Neuron (in vitro differentiated cells): Measurements from ENCODE around the gene TRIM46.
"Not testable (repeated sequence)": the region's sequence is repeated elsewhere in the genome, so short reads cannot be mapped to it uniquely, and the experiment has no call there.

Experiments
- H2AFZ ChIP-seq: one replicate; pipeline ENCODE4 v1.6.1; 2013; ENCODE audit warnings: low read depth, mild to moderate bottlenecking, inconsistent platforms, low read length, moderate library complexity
- H3K27me3 ChIP-seq: one replicate; pipeline ENCODE4 v1.6.1; 2013; ENCODE audit warnings: low read length; ENCODE audit not compliant: insufficient read depth
- H3K36me3 ChIP-seq: one replicate; pipeline ENCODE4 v1.6.1; 2013; ENCODE audit warnings: low read length; ENCODE audit not compliant: insufficient read depth
- H3K4me1 ChIP-seq: one replicate; pipeline ENCODE4 v1.6.1; 2013; ENCODE audit warnings: low read length; ENCODE audit not compliant: insufficient read depth
- H3K4me3 ChIP-seq: 2 replicates; pipeline ENCODE4 v1.5.1; 2013; ENCODE audit warnings: mild to moderate bottlenecking, low read length, moderate library complexity
- H3K9me3 ChIP-seq: one replicate; pipeline ENCODE4 v1.6.1; 2013; ENCODE audit warnings: low read length

TRIM46 gene

DNA sequence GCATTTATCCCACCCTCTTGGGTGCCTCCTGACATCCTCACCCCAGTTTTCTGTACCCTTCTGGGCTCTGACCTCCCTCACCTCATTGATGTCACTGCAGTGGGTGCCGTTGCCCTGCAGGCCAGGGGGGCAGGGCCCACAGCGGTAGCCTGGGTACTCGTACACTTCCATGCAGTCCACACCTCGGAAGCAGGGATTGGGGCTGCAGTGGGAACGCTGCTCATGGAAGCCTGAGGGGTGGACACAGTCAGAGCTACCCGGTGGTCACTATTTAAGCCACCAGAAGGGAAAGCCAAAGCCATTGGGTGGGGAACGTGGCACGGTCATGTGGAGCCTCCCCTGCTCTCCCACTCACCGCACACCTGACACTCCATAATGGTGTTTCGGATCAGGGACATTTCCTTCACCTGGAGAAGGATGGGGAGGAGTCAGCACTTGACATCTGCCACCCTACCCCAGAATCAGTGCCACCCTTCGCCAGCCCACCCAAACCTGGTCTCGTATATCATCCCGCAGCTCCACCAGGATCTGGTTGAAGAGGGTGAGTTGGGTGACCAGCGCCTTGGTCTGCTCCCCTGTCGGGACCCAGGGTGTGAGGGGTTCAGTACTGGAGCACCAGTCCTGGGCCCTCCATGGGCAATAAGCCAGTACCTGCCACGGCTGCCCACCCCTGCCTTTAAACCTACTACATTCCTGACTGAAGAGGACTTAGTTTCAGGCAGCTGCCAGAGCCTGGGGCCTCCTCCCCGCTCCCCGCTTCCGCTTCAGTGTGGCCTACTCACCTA is 29.3 kb downstream of the TRIM46 start:
- peaks cover 23% of the 10 kb centered on the region for H3K4me1 ChIP-seq
- no peaks in the 10 kb centered on the region for H3K27me3 ChIP-seq
- peaks cover 60% of the 10 kb centered on the region for H3K36me3 ChIP-seq
- no peak overlapping the region for H3K4me3 ChIP-seq
- no peaks in the 10 kb centered on the region for H3K9me3 ChIP-seq
- no peak overlapping the region for H2AFZ ChIP-seq

DNA sequence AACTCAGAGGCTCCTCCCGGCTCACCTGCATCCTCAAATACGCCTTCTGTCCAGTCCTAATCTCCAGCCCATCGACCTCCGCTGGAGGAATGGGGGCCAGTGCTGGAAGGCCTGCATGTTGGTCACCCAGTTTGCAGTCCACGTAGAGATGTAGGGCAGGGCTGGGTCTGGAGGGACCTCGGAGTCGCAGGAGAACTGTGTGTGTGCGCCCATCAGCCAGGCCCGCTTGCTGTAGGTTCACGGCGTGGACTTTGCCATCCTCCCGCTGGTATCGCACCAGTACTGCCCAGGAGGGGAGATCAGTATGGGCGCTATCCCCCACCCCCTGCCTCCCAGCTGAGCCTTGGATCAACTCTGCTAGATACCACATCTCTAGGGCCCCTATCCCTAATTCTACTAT is 31.4 kb downstream of the TRIM46 start:
- H3K4me3 ChIP-seq, result no peak overlapping the region
- no peaks in the 10 kb centered on the region for H3K27me3 ChIP-seq
- peaks cover 29% of the 10 kb centered on the region for H3K4me1 ChIP-seq
- no peaks in the 10 kb centered on the region for H3K9me3 ChIP-seq
- H2AFZ ChIP-seq, result no peak overlapping the region
- H3K36me3 ChIP-seq, result peaks cover 44% of the 10 kb centered on the region

DNA sequence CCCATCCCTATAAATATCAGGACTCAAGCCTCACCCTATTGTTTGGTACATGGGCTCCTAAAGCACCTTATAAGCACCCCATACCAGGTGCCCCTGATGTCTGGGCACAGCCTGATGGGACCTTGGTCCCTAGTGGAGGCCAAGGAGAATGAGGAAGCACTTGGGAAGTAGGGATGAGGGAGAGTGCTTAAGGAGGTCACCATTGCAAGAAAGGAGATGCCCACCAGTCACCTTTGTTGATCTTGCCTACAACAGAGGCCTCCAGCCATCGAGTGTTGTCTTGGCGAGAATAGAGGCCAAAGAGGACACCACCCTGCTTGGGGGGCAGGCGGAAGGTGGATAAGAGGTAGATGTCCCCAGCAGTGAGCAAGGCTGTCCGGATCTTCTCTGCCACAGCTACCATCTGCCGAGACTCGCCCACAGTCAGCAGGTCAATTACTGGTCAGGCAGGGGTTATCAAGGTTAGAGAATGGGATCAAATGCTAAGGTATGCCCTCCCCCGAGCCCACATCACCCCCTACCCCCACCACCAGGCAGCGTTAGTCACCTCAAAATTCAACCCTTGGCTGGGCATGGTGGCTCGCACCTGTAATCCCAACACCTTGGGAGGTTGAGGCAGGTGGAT is 32.4 kb downstream of the TRIM46 start:
- Histone ChIP-seq H2AFZ (no peak overlapping the region), H3K36me3 (peaks cover 33% of the 10 kb centered on the region), H3K9me3 (no peaks in the 10 kb centered on the region), H3K4me3 (no peak overlapping the region), H3K4me1 (peaks cover 32% of the 10 kb centered on the region), H3K27me3 (no peaks in the 10 kb centered on the region)

DNA sequence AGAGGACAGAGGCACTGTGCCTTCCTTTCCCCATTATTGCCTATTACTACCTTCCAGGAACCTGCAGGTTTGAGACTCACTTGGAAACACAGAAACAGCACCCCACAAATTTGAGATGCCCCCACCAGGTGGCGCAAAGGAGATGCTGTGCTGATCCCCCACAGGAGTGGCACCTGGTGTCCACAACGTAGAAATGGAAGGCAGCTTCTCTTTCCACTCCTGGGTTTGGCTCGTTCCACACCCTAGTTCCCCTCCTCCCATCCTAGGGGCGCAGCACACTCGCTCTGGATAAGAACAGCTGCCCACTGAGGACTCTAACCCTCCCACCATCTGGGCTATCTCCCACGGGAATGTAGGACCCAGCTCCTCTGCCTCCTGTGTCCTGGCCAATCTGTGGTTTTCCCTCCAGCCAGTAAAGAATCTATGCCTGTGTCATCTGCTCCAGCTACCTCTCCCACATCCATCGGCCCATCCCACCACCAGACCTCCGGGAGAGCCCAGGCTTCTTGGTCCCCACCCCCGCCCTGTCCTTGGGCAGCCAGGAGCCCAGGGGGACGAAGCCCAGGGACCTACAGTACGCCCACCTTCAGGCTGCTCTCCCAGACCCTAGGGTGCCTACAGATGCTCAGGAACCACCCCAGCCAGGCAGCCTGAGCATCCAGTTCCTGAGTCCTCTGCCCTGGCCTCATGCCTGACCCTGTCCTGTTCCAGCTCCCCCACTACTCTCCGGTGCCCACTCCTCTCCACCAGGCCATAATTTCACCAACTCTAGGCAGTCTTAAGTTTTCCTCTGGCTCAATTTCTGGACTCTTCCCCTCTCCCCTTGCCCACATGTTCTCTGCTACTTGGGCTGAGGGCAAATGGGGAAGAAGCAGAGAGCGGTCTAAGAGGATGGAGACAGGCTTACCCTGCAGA is 33.5 kb downstream of the TRIM46 start:
- no peaks in the 10 kb centered on the region for H3K9me3 ChIP-seq

DNA sequence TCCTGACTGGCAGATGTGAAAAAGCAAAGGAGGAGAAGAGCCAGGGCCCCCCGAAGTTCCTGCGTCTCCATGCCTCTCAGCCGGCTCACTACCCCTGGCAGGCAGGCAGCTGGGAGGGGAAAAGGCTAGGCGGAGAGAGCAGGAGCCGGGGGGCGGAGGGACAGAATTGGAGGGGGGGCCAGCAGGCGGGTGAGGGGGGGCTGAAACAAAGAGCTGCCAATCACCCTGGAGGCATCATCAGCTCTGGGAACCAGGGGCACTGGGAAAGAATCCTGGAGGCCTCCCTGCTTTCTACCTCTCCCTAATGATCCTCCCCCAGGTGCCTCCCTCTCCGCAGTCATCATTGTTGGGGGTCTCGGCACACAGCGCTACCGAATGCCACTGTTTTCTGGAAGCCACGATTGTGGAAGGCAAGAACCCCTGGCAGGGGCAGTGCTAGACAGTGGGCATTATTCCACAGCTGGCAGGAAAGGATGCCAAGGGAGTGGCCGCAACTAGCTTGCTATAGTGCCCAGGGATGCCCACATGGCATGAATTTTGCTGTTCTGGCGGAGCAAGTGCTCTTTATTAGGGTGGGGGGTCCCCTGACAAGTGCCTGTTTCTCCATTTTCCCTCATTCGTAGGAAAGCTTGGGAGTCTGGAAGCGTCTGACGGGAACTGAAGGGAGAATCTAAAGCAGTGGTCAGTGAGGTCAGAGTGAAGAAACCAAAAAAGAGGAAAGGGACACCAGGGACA is 34.3 kb downstream of the TRIM46 start, which contains the start of gene THBS3:
TSS of gene THBS3 (minus strand) at position 92 of the 735 bp plus-strand sequence. CDS start at position 71, 21 bp downstream.
- H2AFZ ChIP-seq, result no peak within 1 kb of the TSS
- peaks cover 21% of the 10 kb centered on the region for H3K36me3 ChIP-seq
- peak within 1 kb of the TSS; percentile 66 for H3K4me3 ChIP-seq
- H3K4me1 ChIP-seq, result peaks cover 30% of the 10 kb centered on the region
- no peaks in the 10 kb centered on the region for H3K9me3 ChIP-seq
- no peaks in the 10 kb centered on the region for H3K27me3 ChIP-seq

More for the DNA sequence above, 33.5 kb downstream of the TRIM46 start:
- H3K27me3 ChIP-seq, result no peaks in the 10 kb centered on the region
- peaks cover 28% of the 10 kb centered on the region for H3K36me3 ChIP-seq
- no peak overlapping the region for H2AFZ ChIP-seq
- peaks cover 30% of the 10 kb centered on the region for H3K4me1 ChIP-seq
- peak overlapping the region; percentile 66 for H3K4me3 ChIP-seq

DNA sequence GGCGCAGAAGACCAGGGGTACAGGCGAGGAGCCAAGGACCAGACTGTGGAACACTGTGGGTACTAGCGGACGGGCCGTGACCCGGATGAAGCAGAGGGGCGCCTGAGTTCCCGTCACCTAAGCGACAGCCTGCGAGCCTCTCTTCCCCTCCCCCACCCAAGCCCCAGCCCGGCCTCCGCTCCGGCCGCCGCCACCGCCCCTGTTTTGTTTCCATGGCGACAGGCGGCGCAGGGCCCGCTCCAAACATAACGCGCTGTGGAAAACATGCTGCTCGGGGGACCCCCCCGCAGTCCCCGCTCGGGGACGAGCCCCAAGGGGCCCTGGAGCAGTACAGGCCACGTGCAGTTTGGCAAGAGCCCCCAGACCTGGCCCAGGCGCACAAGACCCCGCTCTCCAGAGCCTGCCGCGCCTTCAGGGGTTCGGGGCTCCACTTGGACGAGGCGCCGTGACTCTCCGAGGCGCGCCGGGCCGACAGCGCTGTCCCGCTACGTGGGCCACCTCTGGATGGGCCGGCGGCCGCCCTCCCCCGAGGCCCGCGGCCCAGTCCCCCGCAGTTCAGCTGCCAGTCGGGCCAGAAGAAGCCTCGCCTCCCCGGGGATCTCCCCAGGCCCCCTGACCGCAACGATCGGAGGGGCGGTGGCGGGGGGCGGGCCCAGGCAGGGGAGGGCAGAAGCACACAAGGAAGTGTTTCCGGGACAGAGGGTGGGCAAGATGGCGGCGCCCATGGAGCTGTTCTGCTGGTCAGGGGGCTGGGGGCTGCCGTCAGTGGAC is 35.1 kb downstream of the TRIM46 start, which contains the start of gene MTX1:
TSS of gene MTX1 (plus strand) at position 155 of the 771 bp plus-strand sequence. CDS start at position 265, 110 bp downstream.
- Histone ChIP-seq H3K4me3 (peak within 1 kb of the TSS; percentile 66), H3K27me3 (no peaks in the 10 kb centered on the region), H2AFZ (peak within 1 kb of the TSS; percentile 36), H3K4me1 (peaks cover 30% of the 10 kb centered on the region), H3K9me3 (no peaks in the 10 kb centered on the region), H3K36me3 (peaks cover 15% of the 10 kb centered on the region)

DNA sequence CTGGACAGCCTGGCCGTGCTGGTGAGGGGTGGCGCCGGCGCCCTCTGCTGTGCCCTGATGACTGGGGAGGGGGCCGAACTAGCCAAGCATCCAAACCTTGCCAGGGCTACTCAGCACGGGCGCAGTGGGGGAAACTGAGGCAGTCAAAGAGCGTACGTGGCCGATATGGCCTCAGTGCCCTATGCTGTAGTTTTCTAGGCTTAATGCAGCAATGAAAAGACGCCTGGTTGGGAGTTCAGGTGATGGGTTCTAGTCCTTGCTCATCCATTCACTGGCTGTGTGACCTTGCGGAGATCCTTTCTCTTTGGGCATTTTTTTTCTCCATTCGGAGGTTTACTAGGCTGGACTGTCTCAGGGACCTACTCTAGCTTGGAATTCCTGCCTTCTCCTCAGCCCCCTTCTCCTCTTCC is 35.7 kb downstream of the TRIM46 start:
- H3K4me1 ChIP-seq, result peaks cover 30% of the 10 kb centered on the region
- no peaks in the 10 kb centered on the region for H3K9me3 ChIP-seq
- no peaks in the 10 kb centered on the region for H3K27me3 ChIP-seq
- H3K36me3 ChIP-seq, result peaks cover 15% of the 10 kb centered on the region
- peak overlapping the region; percentile 66 for H3K4me3 ChIP-seq
- H2AFZ ChIP-seq, result peak overlapping the region; percentile 36

DNA sequence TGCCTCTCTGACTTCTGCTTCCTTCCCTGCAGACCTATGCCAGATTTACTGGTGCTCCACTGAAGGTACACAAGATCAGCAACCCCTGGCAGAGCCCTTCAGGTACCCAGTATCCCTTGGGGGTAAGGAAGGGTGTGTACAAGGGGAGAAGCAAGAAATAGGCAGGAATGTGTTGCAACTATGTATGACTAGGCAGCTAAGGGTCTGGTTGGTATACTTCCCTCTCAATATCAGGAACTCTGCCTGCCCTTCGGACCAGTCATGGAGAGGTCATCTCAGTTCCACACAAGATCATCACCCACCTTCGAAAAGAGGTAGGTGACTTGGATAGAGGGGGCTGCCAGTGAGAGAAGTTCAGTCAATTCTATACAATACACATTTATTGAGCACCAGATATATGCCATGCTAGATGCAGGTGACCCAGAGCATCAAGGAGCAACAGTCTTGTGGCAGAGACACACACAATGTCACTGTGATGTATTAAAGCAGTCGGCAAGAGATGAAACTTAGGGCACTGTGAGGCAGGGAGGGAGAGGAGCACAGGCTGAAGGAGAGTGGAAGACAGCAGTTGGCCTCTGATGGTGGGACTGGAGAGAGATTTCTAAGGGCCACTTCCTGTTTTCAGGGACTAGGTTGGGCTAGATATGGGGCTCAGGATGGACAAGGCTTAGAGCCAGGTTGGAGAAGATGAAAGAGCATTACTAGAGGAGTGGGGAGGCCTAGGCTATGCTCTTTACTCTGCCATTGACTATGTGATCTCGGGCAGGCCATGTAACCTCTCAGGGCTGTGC is 36.9 kb downstream of the TRIM46 start:
- H3K36me3 ChIP-seq, result peaks cover 15% of the 10 kb centered on the region
- H3K4me3 ChIP-seq, result peak overlapping the region; percentile 66
- no peaks in the 10 kb centered on the region for H3K9me3 ChIP-seq
- peaks cover 30% of the 10 kb centered on the region for H3K4me1 ChIP-seq
- no peak overlapping the region for H2AFZ ChIP-seq
- no peaks in the 10 kb centered on the region for H3K27me3 ChIP-seq

DNA sequence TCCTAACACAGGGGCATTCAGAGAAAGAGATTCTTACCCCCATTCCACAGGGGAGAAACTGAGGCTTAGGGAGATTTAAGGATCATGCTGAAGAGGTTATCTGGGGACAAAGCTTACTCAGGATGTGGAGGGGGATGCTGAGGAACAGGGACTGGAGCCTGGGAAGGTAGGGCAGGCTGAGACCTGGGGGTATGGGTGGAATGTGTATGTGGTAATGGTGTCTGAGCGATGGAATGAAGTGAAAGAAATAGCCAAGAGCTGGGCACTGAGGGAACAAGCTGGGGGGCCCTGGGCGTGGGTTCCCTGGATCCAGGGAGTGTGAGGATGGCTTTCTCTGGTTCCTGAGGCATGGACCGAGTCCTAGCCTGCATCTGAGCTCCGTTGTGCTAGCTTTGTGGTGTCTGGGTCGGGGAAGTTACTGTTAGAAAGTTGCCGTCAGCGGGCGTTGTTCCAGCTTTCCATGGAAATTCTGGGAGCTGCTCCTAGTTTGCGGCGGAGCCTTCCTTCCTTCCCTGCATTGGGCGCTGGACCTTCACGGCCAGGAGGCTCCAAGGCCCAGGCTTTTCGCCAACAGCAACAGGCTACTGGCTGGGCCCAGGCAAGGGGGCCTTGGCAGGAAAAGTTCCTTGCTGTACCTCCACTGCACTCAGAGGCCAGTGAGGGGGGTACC is 37.9 kb downstream of the TRIM46 start:
- Histone ChIP-seq H3K4me1 (peaks cover 24% of the 10 kb centered on the region), H3K36me3 (peaks cover 17% of the 10 kb centered on the region)
- not testable (repeated sequence) for H2AFZ ChIP-seq, H3K27me3 ChIP-seq, H3K4me3 ChIP-seq, H3K9me3 ChIP-seq

DNA sequence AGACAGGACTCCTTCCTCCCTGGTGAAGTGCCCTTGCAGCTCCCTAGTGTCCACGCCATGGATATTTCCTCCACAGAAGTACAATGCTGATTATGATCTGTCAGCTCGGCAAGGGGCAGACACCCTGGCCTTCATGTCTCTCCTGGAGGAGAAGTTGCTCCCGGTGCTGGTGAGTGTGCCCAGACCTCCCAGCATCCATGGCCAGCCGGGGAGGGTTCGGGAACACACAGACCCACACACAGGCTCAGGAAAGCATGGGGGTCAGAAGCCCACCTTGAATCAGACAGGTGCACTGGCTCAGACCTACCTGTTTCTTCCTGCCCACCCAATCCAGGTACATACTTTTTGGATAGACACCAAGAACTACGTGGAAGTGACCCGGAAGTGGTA is 38.4 kb downstream of the TRIM46 start:
- H3K27me3 ChIP-seq, H2AFZ ChIP-seq, H3K4me3 ChIP-seq, H3K9me3 ChIP-seq: not testable (repeated sequence)
- peaks cover 22% of the 10 kb centered on the region for H3K4me1 ChIP-seq
- H3K36me3 ChIP-seq, result peaks cover 20% of the 10 kb centered on the region

DNA sequence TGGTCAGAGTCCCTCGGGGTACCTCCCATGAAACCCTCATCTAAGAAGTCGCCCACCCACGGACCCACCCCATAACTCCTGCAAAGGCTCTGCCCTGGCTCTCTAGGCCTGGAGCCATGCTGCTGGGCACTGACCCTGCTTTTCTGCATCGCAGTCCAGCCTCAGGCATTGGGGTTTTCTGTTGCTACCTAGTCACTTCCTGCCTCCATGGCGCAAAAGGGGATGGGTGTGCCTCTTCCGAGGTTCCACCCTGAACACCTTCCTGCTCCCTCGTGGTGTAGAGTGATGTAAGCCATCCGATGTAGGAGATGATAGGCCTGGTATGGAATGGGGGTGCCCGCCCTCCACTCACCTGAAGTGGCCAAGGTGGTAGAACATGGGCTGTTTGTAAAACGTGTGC is 41.1 kb downstream of the TRIM46 start:
- not testable (repeated sequence) for H3K9me3 ChIP-seq, H2AFZ ChIP-seq, H3K4me3 ChIP-seq, H3K27me3 ChIP-seq, H3K4me1 ChIP-seq
- peaks cover 27% of the 10 kb centered on the region for H3K36me3 ChIP-seq
